ENCODE measurements around the gene BRD9. TPM values are rescaled to one million over a fixed set of nuclear protein-coding genes. Genes with fewer than 3 reads are reported as not detected.
"Not testable (repeated sequence)": the region's sequence is repeated elsewhere in the genome, so short reads cannot be mapped to it uniquely, and the experiment has no call there.

The BRD9 gene
- polyA plus RNA-seq, result 9.0 to 14.4 TPM (median 10.1 TPM) in 3 replicates
- polyA plus RNA-seq (2011; ENCODE audit: low read depth), result 25.4 TPM
- polyA plus RNA-seq (2011; cell fraction: cytosol; rRNA removed), result 8.2 and 10.6 TPM in 2 replicates
- 35.2 and 40.1 TPM in 2 replicates for polyA plus RNA-seq (2011; cell fraction: nucleus; rRNA removed)
- polyA plus RNA-seq (2012; ENCODE audit: low replicate concordance), result 16.6 and 25.9 TPM in 2 replicates
- 11.6 to 27.1 TPM (median 16.7 TPM) in 3 replicates for polyA minus RNA-seq
- polyA minus RNA-seq (2011; cell fraction: cytosol; rRNA and poly(A)+ RNA removed), result 8.4 TPM
- 14.4 and 24.0 TPM in 2 replicates for polyA minus RNA-seq (2011; cell fraction: nucleus; rRNA and poly(A)+ RNA removed)

DNA sequence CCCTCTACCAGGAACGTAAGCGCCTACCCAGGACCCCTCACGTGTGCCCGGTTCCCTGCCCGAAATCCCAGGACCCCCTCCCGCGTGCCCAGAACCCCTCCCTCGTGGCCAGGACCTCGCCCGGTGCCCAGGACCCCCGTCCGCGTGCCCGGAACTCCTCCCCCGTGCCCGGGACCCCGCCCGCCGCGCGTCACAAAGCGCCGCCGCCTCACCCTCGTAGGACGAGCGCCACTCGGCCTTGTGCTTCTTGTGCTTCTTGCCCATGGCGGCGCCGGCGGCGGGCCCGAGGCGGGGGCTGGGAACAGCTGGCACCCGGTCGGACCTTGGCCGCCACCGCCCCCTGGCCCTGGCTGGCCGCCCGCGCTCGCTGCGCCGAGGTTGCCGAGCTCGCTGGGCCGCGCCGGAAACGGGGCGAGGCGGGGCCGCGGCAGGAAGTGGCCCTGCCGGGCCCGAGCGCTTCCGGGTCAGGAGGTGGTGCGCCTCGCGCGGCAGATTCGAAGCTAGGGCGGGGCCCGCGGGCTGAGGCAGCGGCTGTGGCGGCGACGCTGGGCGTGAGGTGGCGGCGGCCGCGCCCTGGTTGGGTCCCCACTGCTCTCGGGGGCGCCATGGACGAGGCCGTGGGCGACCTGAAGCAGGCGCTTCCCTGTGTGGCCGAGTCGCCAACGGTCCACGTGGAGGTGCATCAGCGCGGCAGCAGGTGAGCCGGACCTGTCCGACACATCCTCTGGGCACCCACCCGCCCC, at the start of gene BRD9, which contains the start of gene TRIP13:
Gene BRD9 (minus strand): TSS at position 408 of the 743 bp plus-strand sequence. CDS start 144 bp downstream, at position 264.
Gene TRIP13 (plus strand): TSS at position 491 of the 743 bp plus-strand sequence. CDS start 115 bp downstream, at position 606.
- Histone ChIP-seq H3K36me3 (ENCODE audit: control insufficient read depth in 2 of 2, extremely low read depth in 1 of 2, insufficient read depth in 2 of 2, low read length in 2 of 2) (peaks cover 21 to 45% of the 10 kb centered on the region in 2 experiments), H3K27me3 (ENCODE audit: control insufficient read depth, extremely low read depth, insufficient read depth, low read length) (no peaks in the 10 kb centered on the region), H3K4me1 (ENCODE audit: control insufficient read depth, extremely low read depth, insufficient read depth, low read length) (peaks cover 18% of the 10 kb centered on the region), H3K4me3 (ENCODE audit: control insufficient read depth in 2 of 3, extremely low read depth in 1 of 3, insufficient read depth in 2 of 3, low read depth in 1 of 3, low read length in 3 of 3) (peak within 1 kb of the TSS; percentile 82 to 86 (median 83)), H3K27ac (ENCODE audit: control insufficient read depth, insufficient read depth, low read length) (peak within 1 kb of the TSS; percentile 93), H3K9ac (ENCODE audit: control insufficient read depth, extremely low read depth, insufficient read depth, low read length) (peak within 1 kb of the TSS; percentile 96), H3K79me2 (ENCODE audit: control insufficient read depth, insufficient read depth, low read length) (peaks cover 67% of the 10 kb centered on the region), H3K9me1 (ENCODE audit: control insufficient read depth, extremely low read depth, insufficient read depth, low read length) (no peaks in the 10 kb centered on the region), H2AFZ (ENCODE audit: control insufficient read depth, low read length) (peak within 1 kb of the TSS; percentile 78), H4K20me1 (ENCODE audit: control insufficient read depth, extremely low read depth, insufficient read depth, low read length) (no peaks in the 10 kb centered on the region), H3K9me3 (ENCODE audit: control insufficient read depth, low read depth, low read length) (no peaks in the 10 kb centered on the region), H3K4me2 (ENCODE audit: control insufficient read depth, extremely low read depth, insufficient read depth, low read depth, low read length) (peak within 1 kb of the TSS; percentile 85)
- dilution Hi-C loops (cut with MboI; ENCODE audit: extremely low pct_ligation_motif_present, low sequenced_read_pairs), result no loop called here
- TF ChIP-seq EZH2 (IDR thresholded peaks at IDR 0.05; ENCODE audit: low read length), result no peak
- TF ChIP-seq, protein P1, sequence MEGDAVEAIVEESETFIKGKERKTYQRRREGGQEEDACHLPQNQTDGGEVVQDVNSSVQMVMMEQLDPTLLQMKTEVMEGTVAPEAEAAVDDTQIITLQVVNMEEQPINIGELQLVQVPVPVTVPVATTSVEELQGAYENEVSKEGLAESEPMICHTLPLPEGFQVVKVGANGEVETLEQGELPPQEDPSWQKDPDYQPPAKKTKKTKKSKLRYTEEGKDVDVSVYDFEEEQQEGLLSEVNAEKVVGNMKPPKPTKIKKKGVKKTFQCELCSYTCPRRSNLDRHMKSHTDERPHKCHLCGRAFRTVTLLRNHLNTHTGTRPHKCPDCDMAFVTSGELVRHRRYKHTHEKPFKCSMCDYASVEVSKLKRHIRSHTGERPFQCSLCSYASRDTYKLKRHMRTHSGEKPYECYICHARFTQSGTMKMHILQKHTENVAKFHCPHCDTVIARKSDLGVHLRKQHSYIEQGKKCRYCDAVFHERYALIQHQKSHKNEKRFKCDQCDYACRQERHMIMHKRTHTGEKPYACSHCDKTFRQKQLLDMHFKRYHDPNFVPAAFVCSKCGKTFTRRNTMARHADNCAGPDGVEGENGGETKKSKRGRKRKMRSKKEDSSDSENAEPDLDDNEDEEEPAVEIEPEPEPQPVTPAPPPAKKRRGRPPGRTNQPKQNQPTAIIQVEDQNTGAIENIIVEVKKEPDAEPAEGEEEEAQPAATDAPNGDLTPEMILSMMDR (optimal IDR thresholded peaks at IDR 0.05 in 1 of 3, IDR thresholded peaks at IDR 0.05 in 1 of 3, conservative IDR thresholded peaks at IDR 0.05 in 1 of 3; ENCODE audit: extremely low read depth in 1 of 3, insufficient read depth in 2 of 3, low read length in 3 of 3), result no peak
- DNase-seq (ENCODE audit: low read depth, low spot score), result peak; percentile 21
- no peak for FAIRE-seq

GRCh38 chr5:940741-941140, 48.1 kb upstream of the BRD9 start:
- peaks cover 22% of the 10 kb centered on the region for H3K27me3 ChIP-seq (ENCODE audit: control insufficient read depth, extremely low read depth, insufficient read depth, low read length)
- H3K4me2 ChIP-seq (ENCODE audit: control insufficient read depth, extremely low read depth, insufficient read depth, low read depth, low read length); FAIRE-seq; H3K9me1 ChIP-seq (ENCODE audit: control insufficient read depth, extremely low read depth, insufficient read depth, low read length); H3K36me3 ChIP-seq (ENCODE audit: control insufficient read depth in 2 of 2, extremely low read depth in 1 of 2, insufficient read depth in 2 of 2, low read length in 2 of 2); H3K79me2 ChIP-seq (ENCODE audit: control insufficient read depth, insufficient read depth, low read length); DNase-seq (ENCODE audit: low read depth, low spot score); H3K4me3 ChIP-seq (ENCODE audit: control insufficient read depth in 2 of 3, extremely low read depth in 1 of 3, insufficient read depth in 2 of 3, low read depth in 1 of 3, low read length in 3 of 3); H2AFZ ChIP-seq (ENCODE audit: control insufficient read depth, low read length); H3K27ac ChIP-seq (ENCODE audit: control insufficient read depth, insufficient read depth, low read length); H3K4me1 ChIP-seq (ENCODE audit: control insufficient read depth, extremely low read depth, insufficient read depth, low read length); dilution Hi-C loops (cut with MboI; ENCODE audit: extremely low pct_ligation_motif_present, low sequenced_read_pairs); H4K20me1 ChIP-seq (ENCODE audit: control insufficient read depth, extremely low read depth, insufficient read depth, low read length); H3K9ac ChIP-seq (ENCODE audit: control insufficient read depth, extremely low read depth, insufficient read depth, low read length); H3K9me3 ChIP-seq (ENCODE audit: control insufficient read depth, low read depth, low read length): not testable (repeated sequence)
